HG02970 (cell line): Measurements from ENCODE around the gene FAM193A.
"Not testable (repeated sequence)": the region's sequence is repeated elsewhere in the genome, so short reads cannot be mapped to it uniquely, and the experiment has no call there.

Source experiments
- ATAC-seq: cut with Tn5 transposase; IDR thresholded peaks from one replicate; pipeline ENCODE4 v1.9.1; 2021; ENCODE audit warnings: mild to moderate bottlenecking, moderate library complexity, moderate number of reproducible peaks; ENCODE audit not compliant: unreplicated experiment, low FRiP score

The FAM193A gene

GRCh38 chr4:2536193-2537010, at the start of gene FAM193A:
FAM193A (plus strand) TSS chr4:2536647; CDS start chr4:2536916, 269 bp downstream.
- ATAC-seq = peak; percentile 88

GRCh38 chr4:2486981-2487380, 49.5 kb upstream of the FAM193A start:
- no peak for ATAC-seq

GRCh38 chr4:2487632-2488031, 48.8 kb upstream of the FAM193A start:
- no peak for ATAC-seq

- ATAC-seq = no peak
Observed at GRCh38 chr4:2489081-2489805, 47.2 kb upstream of the FAM193A start.

DNA sequence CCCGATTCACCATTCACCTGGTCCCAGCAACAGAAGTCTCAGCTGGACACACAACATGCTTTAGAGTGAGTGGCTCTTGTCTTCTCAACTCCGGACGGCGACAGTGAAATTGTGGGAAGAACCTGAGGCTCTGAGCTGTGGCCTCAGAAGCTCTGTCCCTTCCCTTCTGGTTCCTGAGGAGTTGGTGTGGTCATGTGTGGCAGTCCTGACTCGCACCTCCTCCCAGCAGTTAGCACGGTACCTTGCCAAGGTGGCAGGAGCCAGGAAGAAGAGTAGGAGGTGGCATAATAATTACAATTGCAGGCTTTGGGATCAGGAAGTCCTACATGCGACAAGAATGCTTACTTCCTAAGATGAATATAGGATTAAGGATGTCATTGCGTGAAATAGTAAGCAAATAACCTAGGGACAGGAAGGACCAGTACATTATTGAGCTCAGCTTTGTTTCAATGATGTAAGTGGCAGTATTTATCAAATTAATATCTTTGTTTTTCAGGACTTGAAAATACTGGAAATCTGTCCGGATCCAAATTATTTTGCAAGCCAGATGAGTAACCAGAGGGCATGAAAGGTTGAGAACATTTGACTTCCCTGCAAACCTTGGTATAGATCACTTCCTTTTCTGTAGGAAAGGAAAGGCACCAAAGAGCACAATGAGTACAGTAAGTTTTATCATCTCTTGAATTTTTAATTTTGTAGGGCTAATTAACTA, 46.5 kb upstream of the FAM193A start:
- no peak for ATAC-seq

GRCh38 chr4:2492970-2493369, 43.5 kb upstream of the FAM193A start:
- no peak for ATAC-seq

DNA sequence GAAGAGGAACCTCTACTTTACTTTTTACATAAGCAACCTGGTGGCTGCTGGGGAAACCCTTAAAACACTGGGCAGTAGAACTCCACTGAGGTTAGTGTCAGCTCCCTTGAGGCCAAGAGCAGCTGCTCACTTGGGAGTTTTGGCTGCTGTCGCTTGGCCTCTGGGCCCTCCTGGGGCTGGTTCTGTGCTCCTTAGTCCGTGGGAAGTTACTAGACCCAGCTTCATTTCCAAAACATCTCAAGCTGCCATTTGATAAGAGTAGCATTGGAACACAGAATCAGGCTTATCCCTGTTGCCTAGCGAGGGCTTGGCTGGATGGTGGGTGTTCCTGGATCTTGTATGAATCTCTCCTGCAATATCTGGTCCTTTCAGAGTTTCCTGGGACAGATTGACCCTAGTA, 41.5 kb upstream of the FAM193A start:
- ATAC-seq = no peak

DNA sequence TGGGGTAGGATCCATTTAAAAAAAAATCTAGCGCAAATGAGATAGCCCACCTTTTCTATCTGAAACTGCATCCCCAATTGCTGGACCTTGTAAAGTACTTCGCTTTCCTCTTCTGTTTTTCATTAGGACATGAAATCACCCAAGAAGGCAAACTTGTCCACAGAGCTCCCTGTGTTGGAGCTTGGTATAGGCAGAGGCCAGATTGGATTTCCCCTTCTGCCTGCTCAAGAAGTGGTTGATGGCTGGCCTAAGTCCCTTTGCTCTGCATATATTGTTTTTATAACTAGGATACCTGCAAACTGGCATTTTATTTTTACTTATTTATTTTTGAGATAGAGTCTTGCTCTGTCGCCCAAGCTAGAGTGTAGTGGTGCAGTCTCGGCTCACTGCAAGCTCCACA, 39.1 kb upstream of the FAM193A start:
- no peak for ATAC-seq

DNA sequence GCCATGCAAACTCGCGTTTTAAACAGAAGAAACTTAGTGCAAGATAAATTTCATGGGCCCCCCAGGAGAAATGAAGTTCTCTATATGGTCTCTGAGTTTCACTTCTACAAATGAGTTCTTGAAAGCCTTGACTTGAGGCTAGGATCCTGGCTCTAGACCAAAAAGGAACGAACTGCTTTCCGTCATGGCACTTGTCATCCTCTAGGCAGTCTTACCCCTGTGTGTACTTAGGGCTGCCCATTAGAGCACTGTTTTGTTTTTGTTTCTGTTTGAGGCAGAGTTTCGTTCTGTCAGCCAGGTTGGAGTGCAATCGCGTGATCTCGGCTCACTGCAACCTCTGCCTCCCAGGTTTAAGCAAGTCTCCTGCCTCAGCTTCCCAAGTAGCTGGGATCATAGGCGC, 38.5 kb upstream of the FAM193A start:
- ATAC-seq = no peak

GRCh38 chr4:2500547-2500946, 35.9 kb upstream of the FAM193A start:
- ATAC-seq = no peak

DNA sequence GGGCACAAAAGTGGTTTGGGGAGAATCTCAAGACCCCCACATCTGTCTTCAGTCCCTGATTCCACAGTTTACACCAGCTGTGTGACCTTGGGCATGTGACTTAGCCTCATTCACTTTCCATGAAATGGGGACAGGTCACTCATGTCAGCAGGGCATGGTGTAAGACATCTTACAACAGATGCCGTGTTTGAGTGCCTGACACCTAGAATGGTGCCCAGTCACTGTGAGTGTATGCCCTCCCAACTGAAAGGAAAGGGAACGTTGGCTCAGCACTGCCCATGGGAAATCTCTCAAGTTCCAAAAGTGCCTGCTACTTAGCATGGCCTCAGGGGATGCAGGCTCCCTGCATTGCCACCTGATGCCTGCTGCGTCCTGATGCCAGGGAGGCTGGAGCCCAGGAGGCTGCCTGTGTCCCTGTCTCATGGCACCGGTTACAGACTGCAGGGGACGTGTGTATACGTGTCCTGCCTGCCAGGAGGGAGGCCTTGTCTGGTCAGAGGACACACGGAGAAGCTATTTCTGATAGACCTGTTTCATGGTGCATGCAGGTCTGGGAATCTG, 35.3 kb upstream of the FAM193A start:
- no peak for ATAC-seq

DNA sequence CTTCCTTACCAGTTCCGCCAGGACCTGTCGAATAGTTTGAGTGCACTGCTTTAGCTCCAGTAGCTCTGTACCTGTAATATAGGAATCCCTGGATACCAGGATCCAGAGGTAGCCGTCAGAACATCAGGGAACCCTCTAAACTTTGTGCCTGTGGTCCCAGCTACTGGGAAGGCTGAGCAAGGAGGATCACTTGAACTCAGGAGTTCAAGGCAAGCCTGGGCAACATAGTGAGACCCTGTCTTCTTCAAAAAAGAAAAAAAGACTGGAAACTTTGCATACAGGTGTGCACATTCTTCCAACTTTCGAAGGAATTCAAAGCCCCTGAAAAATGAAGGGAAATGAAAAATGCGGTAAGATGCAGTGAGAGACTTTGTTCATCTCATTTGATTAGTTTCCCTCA, 32.6 kb upstream of the FAM193A start:
- no peak for ATAC-seq

DNA sequence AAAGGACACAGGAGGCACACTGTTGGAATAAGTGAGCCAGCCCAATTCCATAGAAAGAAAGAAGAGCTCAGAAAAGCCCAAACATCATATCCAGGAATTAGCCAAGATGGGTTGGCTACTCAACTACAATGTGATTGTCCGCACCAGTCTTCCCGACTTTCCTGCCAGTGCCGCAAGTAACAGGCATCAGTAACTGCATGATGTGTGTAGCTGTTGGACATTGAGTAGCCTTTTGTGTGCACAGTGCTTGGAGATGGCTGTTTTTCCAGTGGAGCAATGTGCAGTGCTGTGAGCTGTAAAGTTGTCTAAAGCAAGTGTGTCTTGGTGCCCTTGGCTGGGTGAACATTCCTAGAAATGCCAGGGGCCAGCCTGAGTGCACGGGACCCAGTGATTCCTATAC, 29.2 kb upstream of the FAM193A start:
- ATAC-seq = no peak

GRCh38 chr4:2507855-2508254, 28.6 kb upstream of the FAM193A start:
- no peak for ATAC-seq

DNA sequence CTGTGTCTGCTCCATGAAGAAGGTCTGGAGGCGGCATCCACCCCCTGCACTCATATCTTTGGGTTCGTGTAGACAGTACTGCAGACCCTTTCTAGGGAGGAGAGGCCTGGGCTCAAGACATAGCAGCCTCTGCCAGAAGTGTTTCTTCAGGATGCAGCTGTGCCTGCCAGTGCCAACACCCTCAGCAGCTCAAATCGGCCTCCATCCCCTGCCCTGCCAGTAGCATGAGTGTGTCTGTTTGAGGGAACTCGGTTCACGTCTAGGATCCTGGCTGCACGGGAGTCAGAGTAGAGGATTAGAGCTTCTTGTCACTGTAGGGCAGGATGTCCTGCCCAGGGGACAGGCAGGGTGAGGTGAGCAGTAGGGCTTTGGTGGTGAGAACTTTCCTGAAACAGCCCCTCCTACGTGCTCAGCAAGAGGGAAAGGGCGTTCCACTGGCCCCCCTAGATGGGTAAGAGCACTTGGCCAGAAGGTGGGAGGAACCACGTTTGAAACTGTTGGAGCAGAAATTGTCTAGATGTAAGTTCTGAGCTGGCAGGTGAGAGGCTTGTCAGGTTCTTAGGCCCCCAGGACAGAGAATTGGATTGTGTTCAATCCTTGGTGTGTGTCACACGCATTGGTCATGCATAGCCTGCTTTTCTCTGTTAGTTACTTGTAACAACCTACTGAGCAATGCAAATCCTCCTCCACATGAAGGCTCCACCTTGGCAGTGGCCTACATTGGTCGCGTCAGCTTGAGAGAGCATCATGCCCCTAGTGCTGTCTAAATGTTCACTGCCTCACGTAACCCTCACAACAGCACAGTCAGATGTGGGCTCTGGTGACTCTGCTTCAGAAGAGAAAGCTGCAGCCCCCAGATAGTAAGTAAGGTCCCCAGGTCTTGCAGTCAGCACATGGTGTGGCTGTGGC, 25.8 kb upstream of the FAM193A start:
- ATAC-seq = no peak

DNA sequence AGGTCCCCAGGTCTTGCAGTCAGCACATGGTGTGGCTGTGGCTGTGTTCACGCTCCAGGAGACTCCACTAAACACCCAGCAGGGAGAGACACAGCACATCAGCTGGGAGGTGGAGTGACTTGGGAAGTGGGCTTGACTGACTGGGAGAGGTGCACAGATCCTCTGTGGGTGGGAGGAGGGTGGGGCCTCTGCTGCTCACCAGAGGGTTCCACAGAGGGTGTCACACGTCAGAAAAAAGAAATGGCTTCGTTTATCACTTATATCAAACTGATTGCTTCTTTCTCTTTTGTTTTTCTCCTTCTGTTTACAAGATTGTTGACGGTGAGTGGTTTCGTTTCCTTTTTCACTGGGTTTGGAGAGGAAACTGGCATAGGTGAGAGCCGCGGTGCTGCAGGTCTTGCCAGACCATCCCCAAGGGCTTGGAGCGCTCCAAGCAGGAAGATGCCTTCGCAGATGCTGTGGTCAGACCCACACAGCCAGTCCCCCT, 24.8 kb upstream of the FAM193A start:
- ATAC-seq = no peak

GRCh38 chr4:2512396-2513135, 23.9 kb upstream of the FAM193A start:
- ATAC-seq = no peak

DNA sequence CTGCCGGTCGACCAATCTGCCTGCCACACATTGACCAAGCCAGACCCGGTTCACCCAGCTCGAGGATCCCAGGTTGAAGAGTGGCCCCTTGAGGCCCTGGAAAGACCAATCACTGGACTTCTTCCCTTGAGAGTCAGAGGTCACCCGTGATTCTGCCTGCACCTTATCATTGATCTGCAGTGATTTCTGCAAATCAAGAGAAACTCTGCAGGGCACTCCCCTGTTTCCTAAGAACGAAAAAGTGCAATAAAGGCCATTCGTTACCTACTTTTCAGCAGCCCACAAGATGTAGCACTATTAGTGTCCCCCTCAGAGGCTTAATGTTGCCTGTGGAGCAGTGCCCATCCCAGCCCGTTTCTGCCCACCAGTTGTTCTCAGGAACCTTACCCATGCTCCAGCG, 22.3 kb upstream of the FAM193A start:
- not testable (repeated sequence) for ATAC-seq

DNA sequence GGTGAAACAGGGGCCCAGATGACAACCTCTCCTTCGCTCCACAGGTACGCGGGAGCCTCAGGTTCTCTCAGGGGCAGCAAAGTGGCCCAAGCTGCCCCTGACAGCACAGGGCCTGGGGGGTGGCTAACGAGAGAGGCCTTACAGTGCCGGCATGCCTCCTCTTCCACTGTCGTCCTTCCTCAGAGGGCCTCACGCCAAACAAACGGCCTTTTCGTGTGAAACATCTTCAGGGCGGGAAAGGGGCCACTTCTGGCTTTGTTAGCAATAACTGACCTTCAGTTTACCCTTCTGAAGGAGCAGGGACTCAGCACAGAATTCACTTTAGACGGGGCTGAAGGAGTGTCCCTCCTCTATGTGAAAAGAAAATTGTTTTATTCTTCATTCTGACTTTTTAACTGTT, 21.5 kb upstream of the FAM193A start:
- ATAC-seq = not testable (repeated sequence)
